LHCN-M2 (cell line): ENCODE measurements around the gene LAMA5. TPM values are rescaled to one million over a fixed set of nuclear protein-coding genes. Genes with fewer than 3 reads are reported as not detected.
A peak's percentile ranks its signal among the peaks of the same experiment; 100 is the strongest.
"Not testable (repeated sequence)": the region's sequence is repeated elsewhere in the genome, so short reads cannot be mapped to it uniquely, and the experiment has no call there.

ENCODE experiments used
- DNase-seq: peaks from one replicate; pipeline ENCODE4 v3.0.0-alpha.2; 2012; ENCODE audit warnings: low read depth
- total RNA-seq: library from RNA; depleted of rRNA; stranded (reverse); fragments of >200 nt; gene quantifications from 2 replicates; pipeline ENCODE4 v1.2.3, GENCODE V29; 2014

The LAMA5 gene
- total RNA-seq, 1 experiment from 2014 or later, result 29.2 TPM

GRCh38 chr20:62388839-62389600, 21.9 kb upstream of the LAMA5 start:
- DNase-seq, result no peak

GRCh38 chr20:62387933-62388635, 21.0 kb upstream of the LAMA5 start:
- peak; percentile 40 for DNase-seq

DNA sequence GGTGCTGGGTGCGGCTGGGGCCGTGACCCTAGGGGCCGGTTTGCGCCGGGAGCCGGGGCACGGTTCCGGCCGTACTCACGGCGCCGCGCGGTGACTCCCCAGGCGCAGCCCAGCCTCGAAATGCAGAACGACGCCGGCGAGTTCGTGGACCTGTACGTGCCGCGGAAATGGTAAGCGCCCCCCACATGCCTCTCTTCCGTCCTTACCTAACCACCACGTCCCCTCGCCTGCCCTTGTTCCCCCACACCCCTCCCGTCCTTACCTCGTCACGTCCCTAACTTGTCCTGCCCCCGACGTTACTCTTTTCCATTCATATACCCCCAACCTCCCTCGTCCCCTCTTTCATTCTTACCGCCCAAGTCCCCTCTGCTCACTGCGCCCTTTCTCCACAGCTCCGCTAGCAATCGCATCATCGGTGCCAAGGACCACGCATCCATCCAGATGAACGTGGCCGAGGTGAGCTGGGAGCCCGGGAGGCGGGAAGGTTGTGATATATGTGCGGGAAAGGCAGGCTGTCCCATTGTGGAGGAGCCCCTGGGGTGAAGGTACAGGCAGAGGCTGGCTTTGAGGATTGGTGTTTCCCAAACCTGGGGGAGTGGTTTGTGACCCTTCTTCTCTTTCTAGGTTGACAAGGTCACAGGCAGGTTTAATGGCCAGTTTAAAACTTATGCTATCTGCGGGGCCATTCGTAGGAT, 20.3 kb upstream of the LAMA5 start:
- no peak for DNase-seq

DNA sequence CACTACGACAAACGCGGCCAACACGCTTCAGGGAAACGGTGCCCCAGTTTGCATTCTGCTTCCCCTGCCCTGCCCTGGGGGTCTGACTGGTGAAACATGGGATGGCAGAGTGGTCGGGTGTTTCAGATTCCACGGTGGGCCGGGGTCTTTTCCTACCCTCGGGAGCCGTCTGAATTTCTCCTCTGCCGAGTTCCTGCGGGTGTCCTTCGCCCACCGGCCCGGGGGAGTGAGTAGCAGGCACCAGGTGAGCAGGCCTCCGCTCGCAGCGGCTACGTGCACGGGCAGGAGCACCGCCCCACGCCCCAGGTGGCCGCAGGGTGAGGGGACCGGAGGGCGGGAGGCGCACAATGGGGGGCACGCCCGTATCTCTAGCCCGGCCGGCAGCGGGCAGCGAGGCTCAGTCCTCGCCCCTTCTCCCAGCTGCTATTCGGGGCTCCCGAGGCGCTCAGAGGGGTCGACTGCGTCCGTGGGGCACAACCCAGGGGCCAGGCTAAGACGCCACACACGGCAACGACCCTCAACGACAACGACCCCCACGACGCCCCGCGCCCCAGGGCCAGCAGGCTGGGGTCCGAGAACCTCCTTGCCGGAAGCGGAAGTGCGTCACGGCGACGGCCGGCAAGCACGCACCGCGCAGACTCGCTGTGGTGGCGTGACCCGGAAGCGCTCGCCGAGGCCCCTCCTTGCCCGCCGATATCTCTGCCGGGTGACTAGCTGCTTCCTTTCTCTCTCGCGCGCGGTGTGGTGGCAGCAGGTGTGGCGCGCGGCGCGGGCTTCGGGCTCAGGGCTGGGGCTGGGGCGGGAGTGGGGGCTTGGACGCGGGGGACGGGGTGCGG, 19.5 kb upstream of the LAMA5 start, which contains the start of gene RPS21:
Gene RPS21, plus strand, starts transcription at position 721 of the 836 bp plus-strand sequence. CDS start 236 bp downstream, outside the sequence.
- peak; percentile 89 for DNase-seq

GRCh38 chr20:62382306-62383198, 15.4 kb upstream of the LAMA5 start:
- peak; percentile 56 for DNase-seq

GRCh38 chr20:62381842-62382241, 14.7 kb upstream of the LAMA5 start:
- DNase-seq, result no peak

DNA sequence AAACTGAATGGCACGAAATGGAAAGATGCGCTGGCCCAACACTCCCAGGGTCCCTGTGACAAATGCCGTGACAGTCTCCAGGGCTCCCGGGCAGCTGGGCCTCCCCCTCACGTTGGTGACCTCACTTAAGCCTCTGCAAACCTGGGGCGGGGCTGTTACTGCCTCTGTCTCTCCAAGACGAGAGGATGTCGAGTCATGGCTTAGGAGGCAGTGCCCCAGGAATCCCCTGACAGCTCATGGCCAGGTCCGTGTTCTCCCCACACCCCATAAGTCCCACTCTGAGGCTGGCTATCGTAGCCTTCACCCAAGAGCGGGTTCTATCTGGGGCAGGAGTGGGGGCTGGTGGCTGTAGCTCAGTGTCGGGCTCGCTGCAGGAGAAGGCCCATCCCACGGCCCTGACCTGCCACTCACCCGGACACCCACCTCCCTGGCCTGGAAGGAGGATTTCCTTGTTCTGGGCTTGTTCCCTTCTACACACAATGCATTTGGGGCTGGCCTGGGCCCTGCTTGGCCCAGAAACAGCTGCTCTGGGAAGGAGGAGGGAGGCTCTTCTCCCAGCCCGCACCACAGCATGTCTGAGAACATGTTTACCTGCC, 14.2 kb upstream of the LAMA5 start:
- peak; percentile 52 for DNase-seq

DNA sequence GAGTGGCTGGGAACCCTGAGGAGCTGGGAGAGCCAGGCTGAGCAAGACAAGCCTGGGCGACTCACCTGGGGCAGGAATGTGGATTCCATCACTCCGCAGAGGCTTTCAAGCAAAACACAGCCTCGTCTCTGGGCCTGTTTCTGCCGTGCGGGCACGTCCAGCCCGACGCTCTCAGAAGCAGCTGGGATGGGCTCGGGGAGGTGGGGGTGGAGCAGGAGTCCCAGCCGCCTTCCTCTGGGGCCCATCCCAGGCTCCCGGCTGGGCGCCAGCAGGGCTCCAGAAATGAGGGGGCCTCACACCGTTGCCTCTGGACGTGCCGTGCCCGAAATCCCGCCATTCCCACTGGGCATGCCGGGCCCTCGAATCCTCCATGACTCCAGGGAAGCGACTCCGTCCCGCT, 11.1 kb upstream of the LAMA5 start:
- no peak for DNase-seq

DNA sequence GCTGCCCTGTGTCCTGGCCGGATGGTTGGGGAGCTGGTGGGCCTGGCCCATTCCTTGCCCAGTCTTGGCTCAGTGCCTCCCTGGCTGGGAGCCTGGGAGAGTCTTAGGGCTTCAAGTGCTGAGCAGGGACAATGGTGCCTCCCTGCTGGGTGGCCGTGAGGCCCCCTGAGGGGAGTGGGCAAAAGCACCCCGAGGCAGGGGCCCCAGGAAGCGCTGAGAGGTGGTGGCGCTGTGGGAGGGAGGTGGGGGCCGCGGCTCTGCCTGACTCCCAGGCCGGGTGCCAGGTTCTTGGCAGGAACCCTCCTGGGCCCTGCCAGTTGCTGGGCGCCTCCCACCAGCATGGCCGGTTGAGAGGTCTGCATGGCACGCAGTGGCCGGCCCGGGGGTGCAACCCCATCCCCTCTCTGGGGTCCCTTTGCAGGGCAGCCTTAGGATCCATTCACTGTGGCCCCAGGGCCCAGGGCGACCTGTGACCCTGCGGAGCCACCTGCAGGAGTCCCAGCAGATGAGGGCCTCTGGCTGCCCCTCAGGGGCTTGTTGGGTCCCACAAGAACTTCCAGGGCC, 10.6 kb upstream of the LAMA5 start:
- DNase-seq, result no peak

DNA sequence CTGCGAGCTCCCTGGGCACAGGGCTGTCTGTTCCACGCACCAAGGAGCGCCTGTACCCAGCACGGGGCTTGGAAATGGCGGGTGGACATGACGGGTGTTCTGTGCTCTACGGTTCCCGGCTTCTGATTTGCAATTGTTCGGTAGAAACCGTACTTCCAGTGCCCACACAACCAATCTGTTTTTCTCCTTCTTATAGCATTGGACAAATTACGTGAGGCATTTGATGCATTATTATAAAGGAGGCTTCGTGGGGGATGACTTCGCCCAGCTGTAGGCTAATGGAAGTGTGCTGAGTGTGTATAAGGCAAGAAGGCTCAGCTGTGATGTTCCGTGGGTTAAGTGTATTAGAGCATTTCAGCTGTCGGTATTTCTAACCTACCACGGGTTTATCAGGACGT, 10.0 kb upstream of the LAMA5 start:
- DNase-seq, result no peak

- no peak for DNase-seq
These were observed 9.3 kb upstream of the LAMA5 start for GRCh38 chr20:62376112-62377063.

DNA sequence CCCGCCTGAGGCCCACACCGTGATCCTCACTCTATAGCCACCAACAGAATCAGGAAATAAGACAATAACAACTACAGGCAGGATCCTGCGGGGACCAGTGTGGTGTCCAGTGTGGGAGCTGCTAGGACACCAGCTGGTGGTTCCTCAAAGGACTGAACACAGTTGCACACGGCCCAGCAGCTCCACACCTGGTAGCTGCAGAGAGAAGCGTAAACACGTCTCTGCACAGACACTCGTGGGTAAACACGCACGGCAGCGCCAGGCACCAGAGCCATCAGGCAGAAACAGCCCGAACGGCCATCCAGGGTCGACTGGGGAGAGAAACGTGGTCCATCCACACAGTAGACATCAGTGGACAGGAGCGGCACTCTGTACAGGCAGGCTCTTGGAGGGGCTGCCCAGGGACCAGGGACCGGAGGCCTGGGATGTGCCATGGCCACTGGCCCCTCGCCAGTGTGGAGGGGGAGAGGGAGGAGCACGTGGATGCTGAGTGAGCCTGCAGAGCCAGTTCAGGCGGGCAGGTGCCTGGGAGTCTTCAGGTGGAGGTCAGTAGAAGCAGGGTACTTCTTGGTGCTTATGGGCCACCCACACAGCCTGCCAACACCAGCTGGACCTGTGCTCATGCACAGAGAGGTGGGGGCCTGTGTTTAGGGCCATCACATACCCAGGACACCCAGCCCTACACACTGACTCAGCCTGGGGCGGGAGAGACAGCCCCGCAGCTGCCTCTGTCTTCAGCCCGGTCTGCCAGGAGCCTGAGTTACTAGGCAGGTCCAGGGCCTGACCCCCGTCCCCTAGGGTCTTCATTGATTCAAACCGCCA, 7.4 kb upstream of the LAMA5 start:
- DNase-seq, result peak; percentile 54

GRCh38 chr20:62373631-62374179, 6.6 kb upstream of the LAMA5 start:
- not testable (repeated sequence) for DNase-seq

- no peak for DNase-seq
These were observed 5.2 kb upstream of the LAMA5 start for GRCh38 chr20:62372042-62372993.

DNA sequence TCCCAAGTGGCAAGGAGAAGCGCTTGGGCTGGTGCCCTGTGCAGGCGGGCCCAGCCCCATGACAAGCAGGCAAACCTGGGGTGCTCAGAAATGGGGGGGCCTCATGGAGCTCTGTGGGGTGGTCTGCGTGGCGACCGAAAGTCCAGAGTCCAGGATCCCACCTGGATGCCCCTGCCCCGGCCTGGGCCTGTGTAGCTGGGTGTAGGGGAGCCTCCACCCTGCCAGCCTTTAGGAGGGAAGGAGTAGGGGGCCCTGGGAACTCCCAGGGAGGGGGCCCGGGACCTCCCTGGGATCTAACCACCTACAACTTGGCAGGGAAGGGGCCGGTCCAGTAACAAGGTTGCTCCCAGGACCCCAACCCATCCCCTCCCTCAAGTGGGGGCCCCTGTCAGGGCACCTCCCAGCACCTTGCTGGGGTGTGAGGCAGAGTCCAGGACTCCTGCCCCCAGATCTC, 4.5 kb upstream of the LAMA5 start:
- DNase-seq, result no peak
